HUES64 (cell line): Measurements from ENCODE around the gene SLC6A17.

Experiments
- H3K27ac ChIP-seq: 2 replicates; pipeline ENCODE4 v1.7.0; 2013; ENCODE audit warnings: low read depth, low read length, inconsistent platforms
- H3K27me3 ChIP-seq: 2 replicates; pipeline ENCODE4 v1.6.1; 2013; ENCODE audit warnings: mild to moderate bottlenecking, low read length; ENCODE audit not compliant: insufficient read depth
- H3K36me3 ChIP-seq: 2 replicates; pipeline ENCODE4 v1.6.1; 2013; ENCODE audit warnings: mild to moderate bottlenecking, low read length; ENCODE audit not compliant: insufficient read depth
- H3K4me1 ChIP-seq: 2 replicates; pipeline ENCODE4 v1.6.1; 2013; ENCODE audit warnings: mild to moderate bottlenecking, low read length, moderate library complexity; ENCODE audit not compliant: insufficient read depth
- H3K4me3 ChIP-seq: 2 replicates; pipeline ENCODE4 v1.5.1; 2013; ENCODE audit warnings: mild to moderate bottlenecking, low read length, moderate library complexity
- H3K9ac ChIP-seq: 2 replicates; pipeline ENCODE4 v1.6.1; 2013; ENCODE audit warnings: mild to moderate bottlenecking, low read depth, low read length
- H3K9me3 ChIP-seq: 2 replicates; pipeline ENCODE4 v1.6.1; 2013; ENCODE audit warnings: low read depth, low read length; ENCODE audit not compliant: insufficient read depth
- WGBS: fragments of 150-250, 120-280 bp; methylation state at CpG from one replicate; pipeline ENCODE4 v1.1.7; 2013; ENCODE audit warnings: missing lambda C conversion rate; 5-methylcytosine and 5-hydroxymethylcytosine counted together

The SLC6A17 gene

DNA sequence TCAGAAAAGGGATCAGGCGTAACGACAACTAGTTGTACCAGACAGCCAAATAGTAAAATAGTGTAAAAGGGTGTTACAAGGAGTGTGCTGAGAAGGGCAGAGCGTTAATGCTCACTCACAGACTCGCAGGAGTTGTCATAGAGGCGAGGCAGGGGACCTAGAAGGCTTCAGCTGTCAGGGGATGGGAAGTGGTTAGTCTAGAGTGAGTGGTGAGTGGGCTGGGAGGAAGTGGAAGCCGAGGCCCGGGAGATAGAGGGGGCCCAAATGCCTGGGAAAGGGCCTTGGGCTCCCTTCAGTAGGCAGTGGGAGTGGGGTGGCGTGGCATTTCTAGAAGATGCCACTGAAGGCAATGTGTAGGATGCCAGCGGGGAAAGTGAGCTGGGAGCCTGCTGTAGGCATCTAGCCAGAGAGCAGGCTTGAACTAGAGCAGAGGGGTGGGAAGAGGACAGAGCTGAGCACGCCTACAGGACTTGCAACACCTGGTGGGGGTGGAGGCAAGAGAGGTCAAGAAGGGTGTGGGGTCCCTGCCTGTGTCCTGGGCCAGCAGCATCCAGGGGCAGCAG lies 10.3 kb downstream of the SLC6A17 start:
- H3K4me1 ChIP-seq, result no peaks in the 10 kb centered on the region
- peaks cover 7% of the 10 kb centered on the region for H3K27me3 ChIP-seq
- H3K4me3 ChIP-seq, result no peak overlapping the region
- H3K27ac ChIP-seq, result no peak overlapping the region
- no peak overlapping the region for H3K9ac ChIP-seq
- WGBS, result 87% methylated on average over 10 of the region's 10 CpGs
- no peaks in the 10 kb centered on the region for H3K9me3 ChIP-seq
- H3K36me3 ChIP-seq, result no peaks in the 10 kb centered on the region

DNA sequence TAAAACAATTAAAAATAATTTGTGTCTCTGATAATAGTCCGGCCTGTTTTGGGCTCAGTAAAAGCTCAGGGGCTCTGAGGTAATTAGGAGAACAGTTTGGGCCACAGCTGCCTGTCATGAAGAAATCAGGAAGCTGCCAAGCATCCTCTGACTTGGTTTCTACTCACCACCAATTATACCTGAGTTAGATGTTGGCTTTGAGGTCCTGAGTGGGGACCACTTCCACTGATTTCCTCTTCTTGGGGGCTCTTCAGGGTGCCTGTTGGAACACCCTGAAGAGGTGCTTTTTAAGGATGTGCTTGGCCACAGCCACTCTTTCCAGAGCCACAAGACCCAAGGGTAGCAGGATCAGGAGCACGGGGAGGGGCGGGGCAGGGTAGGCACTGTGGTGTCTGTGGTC lies 10.9 kb downstream of the SLC6A17 start:
- WGBS, result 93% methylated on average over 3 of the region's 3 CpGs
- Histone ChIP-seq H3K4me3 (no peak overlapping the region), H3K27ac (no peak overlapping the region), H3K4me1 (no peaks in the 10 kb centered on the region), H3K9me3 (no peaks in the 10 kb centered on the region), H3K36me3 (no peaks in the 10 kb centered on the region), H3K27me3 (peaks cover 2% of the 10 kb centered on the region; the same call in 1 of the 2 replicates), H3K9ac (no peak overlapping the region)

DNA sequence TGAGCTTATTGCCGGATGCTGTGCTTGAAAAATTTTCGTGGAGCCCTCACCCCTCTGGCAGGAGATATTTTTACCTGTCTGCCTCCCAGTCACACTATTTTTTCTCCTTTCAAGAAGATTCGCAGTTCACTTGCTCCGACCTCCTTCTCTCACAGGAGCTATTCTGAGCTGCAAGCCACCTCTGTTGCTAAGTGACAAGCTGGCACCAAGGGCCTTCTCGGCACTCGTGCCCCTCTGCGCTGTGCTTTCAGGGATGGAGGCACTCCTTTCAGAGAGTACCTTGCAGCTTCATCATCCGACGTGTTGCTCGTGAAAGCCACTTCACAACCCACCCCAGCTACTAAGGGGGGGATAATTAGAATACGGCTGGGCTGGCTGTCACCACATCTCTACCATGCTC lies 11.6 kb downstream of the SLC6A17 start:
- Histone ChIP-seq H3K27ac (no peak overlapping the region), H3K36me3 (no peaks in the 10 kb centered on the region), H3K9ac (no peak overlapping the region), H3K9me3 (no peaks in the 10 kb centered on the region), H3K4me1 (no peaks in the 10 kb centered on the region), H3K27me3 (no peaks in the 10 kb centered on the region; the same call in 1 of the 2 replicates), H3K4me3 (no peak overlapping the region)
- WGBS, result 93% methylated on average over 10 of the region's 11 CpGs

DNA sequence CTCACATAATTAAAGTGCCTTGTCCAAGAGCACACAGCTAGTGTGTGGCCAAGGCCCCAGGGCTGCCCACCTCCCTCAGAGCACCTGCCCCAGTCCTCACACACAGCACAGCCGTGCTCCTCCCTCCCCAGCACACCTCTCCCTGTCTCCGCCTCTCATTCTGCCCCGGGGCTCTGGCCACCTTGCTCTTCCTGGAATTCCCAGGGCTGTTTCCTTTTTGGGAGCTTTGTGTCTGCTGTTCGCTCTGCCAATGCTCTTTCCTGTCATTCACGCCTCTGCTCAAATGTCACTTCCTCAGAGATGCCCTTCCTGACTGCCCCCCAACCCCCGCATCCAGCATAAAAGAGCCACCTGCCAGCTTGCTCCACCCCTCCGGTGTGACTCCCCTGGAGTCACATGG lies 13.3 kb downstream of the SLC6A17 start:
- Histone ChIP-seq H3K36me3 (no peaks in the 10 kb centered on the region), H3K9ac (no peak overlapping the region), H3K4me3 (no peak overlapping the region), H3K4me1 (no peaks in the 10 kb centered on the region), H3K27ac (no peak overlapping the region), H3K27me3 (no peaks in the 10 kb centered on the region; the same call in 1 of the 2 replicates), H3K9me3 (no peaks in the 10 kb centered on the region)
- 62% methylated on average over 7 of the region's 7 CpGs for WGBS

DNA sequence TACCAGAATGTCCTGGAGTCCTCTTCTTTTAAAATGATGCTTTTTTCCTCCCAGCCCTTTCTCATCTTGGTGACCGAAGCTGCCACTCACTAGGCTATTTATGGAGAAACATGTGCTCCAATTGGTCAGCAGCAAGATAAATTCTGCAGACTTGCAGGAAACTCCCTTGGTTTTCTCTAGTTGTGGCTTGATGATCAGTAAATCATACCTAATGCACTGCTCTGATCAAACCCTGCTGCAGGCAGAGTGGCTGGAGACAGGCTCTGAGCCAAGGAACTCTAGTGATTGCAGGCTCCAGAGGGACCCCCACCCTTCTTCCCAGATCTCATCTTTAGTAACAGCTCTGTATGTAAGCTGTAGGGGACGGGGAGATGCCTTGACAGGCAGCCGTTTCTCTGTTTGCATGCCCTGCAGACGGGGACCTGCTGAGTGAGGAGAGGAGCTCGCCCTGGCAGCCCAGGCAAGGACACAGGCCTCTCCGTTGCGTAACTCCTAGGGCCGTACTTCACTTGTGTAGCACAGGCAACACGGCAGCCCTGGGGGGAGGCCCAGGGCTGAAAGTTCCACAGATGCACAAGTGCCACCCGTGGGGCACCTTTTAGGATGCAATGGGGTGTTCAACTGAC lies 14.5 kb downstream of the SLC6A17 start:
- no peaks in the 10 kb centered on the region for H3K9me3 ChIP-seq
- no peak overlapping the region for H3K27ac ChIP-seq
- H3K27me3 ChIP-seq, result no peaks in the 10 kb centered on the region
- WGBS, result 56% methylated on average over 10 of the region's 10 CpGs
- H3K4me1 ChIP-seq, result no peaks in the 10 kb centered on the region
- H3K4me3 ChIP-seq, result no peak overlapping the region
- no peaks in the 10 kb centered on the region for H3K36me3 ChIP-seq
- no peak overlapping the region for H3K9ac ChIP-seq

DNA sequence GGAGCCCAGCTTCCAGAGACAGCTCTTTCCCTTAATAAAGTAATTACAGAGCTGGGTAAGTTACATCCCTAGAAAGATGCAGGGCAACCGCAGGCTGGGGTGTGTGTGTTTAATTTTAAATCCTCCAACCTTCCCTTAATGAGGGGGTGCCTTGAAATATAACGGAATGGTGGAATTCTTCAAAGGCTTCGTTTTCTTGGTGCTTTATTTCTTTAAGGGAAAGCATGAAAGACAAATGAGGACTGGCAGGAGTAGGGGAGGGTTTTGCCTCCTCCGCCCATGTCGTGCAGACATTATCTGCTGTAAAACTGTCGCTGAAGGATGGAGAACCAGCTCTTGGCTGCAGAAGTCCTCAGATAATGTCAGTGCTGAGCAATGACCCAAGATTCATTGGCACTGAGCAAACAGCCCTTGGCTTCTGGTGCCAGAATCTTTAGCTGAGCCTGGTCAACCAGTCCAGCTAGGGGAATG lies 15.5 kb downstream of the SLC6A17 start:
- Histone ChIP-seq H3K27ac (no peak overlapping the region), H3K9ac (no peak overlapping the region), H3K9me3 (no peaks in the 10 kb centered on the region), H3K36me3 (no peaks in the 10 kb centered on the region), H3K27me3 (no peaks in the 10 kb centered on the region), H3K4me1 (no peaks in the 10 kb centered on the region), H3K4me3 (no peak overlapping the region)
- WGBS, result 91% methylated on average over 5 of the region's 6 CpGs

DNA sequence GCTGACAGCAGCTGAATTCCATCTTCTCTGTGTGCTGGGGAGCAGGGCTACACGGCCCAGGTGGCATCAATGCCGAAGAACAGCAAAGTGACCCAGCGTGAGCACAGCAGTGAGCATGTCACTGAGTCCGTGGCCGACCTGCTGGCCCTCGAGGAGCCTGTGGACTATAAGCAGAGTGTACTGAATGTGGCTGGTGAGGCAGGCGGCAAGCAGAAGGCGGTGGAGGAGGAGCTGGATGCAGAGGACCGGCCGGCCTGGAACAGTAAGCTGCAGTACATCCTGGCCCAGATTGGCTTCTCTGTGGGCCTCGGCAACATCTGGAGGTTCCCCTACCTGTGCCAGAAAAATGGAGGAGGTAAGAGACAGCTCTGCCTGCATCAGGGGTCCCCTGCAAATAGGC lies 16.6 kb downstream of the SLC6A17 start:
- H3K9me3 ChIP-seq, result no peaks in the 10 kb centered on the region
- H3K36me3 ChIP-seq, result no peaks in the 10 kb centered on the region
- H3K4me1 ChIP-seq, result no peaks in the 10 kb centered on the region
- no peak overlapping the region for H3K27ac ChIP-seq
- no peak overlapping the region for H3K4me3 ChIP-seq
- H3K27me3 ChIP-seq, result no peaks in the 10 kb centered on the region
- WGBS, result 89% methylated on average over 11 of the region's 11 CpGs
- no peak overlapping the region for H3K9ac ChIP-seq

DNA sequence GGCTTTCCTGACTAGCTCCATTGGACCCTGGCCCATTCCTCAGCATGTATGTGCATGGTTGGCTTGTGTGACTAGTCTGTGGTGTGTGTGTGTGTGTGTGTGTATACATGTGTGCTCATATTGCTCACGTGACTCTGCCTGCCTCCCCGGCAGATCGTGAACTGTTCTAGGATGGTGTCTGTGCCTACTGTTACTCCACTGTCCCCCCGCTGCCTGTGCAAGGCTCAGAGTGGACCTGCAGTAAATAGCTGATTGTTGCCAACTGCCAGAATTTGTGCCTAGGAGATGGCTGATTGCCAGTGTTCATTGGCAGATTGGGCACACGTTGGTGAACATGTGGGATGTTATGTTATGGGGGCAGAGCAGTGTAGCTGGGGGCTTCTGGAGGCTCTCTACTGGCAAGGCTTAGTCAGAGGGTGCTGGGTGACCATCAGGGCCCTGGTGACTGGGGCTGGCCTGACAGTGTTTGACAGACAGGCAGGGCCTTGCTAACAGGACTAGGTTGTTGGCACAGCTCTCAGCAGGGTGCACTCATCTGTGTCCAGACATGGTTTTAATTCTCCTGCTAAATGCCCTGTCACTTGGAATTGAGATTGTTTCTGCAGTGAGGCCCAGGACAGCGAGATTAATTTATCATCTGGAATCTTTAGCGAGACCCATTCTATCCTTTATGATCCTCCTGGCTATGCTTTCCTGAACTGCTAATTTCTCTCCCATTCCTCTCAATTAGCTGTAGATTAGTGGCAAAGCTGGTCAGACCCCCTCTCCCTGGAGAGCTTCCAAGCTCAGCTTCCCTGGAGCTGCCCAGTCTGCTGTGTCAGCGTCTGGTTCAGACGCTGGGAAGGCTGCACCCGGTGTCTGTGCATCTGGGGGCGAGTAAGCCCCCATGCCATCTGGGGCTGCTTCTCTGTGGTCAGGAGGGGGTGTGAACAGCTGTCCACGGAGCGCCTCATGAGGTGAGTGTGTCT lies 20.8 kb downstream of the SLC6A17 start:
- H3K4me3 ChIP-seq, result no peak overlapping the region
- no peaks in the 10 kb centered on the region for H3K36me3 ChIP-seq
- no peaks in the 10 kb centered on the region for H3K27me3 ChIP-seq
- H3K9ac ChIP-seq, result no peak overlapping the region
- no peak overlapping the region for H3K27ac ChIP-seq
- H3K4me1 ChIP-seq, result peaks cover 8% of the 10 kb centered on the region; the same call in 1 of the 2 replicates
- no peaks in the 10 kb centered on the region for H3K9me3 ChIP-seq
- 89% methylated on average over 13 of the region's 13 CpGs for WGBS

DNA sequence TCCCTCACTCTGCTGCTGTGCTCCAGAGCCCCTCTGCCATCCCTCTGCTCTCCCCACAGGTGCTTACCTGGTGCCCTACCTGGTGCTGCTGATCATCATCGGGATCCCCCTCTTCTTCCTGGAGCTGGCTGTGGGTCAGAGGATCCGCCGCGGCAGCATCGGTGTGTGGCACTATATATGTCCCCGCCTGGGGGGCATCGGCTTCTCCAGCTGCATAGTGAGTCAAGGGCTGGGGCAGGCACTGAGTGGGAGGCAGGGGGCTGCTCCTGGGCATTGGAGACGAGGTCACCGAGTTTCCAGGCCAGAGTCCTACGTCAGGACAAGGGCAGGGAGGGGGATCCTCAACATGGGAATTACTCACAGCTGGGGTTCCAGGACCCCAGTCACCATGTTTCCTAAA lies 21.7 kb downstream of the SLC6A17 start:
- WGBS, result 94% methylated on average over 10 of the region's 10 CpGs

DNA sequence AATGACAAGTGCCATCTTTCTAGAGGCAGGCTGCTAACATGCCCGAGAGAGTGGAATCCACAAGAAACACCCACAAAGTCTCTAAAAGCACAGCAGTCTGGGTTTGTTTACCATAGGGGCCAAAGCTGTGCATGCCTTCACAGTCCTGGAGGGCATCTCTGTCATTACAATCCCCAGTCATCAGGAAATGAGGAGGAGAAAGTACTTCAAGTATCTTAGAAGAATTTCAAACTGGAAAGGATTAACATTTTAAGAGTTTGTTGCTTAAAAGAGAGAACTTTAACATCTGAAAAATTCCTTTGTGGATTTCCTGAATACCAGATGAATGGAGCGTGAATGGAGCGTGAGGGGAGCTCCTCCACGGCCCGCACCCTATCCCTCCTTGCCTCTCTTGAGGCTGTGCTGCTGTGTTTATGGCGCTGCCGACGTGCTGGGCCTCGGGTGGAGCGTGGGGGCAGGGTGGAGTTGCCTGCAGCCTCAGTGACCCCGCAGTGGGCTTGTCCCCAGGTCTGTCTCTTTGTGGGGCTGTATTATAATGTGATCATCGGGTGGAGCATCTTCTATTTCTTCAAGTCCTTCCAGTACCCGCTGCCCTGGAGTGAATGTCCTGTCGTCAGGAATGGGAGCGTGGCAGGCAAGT lies 23.3 kb downstream of the SLC6A17 start:
- Histone ChIP-seq H3K27me3 (no peaks in the 10 kb centered on the region), H3K9me3 (no peaks in the 10 kb centered on the region), H3K9ac (no peak overlapping the region), H3K4me1 (peaks cover 8% of the 10 kb centered on the region; the same call in 1 of the 2 replicates), H3K4me3 (no peak overlapping the region), H3K36me3 (no peaks in the 10 kb centered on the region), H3K27ac (no peak overlapping the region)
- 52% methylated on average over 15 of the region's 15 CpGs for WGBS

More for the DNA sequence above, 21.7 kb downstream of the SLC6A17 start:
- Histone ChIP-seq H3K36me3 (no peaks in the 10 kb centered on the region), H3K4me3 (no peak overlapping the region), H3K4me1 (peaks cover 8% of the 10 kb centered on the region; the same call in 1 of the 2 replicates), H3K9ac (no peak overlapping the region), H3K27ac (no peak overlapping the region), H3K27me3 (no peaks in the 10 kb centered on the region), H3K9me3 (no peaks in the 10 kb centered on the region)
